HG02973 (cell line): ENCODE results near the gene MAP3K9.

Source experiments
- ATAC-seq: cut with Tn5 transposase; IDR thresholded peaks from one replicate; pipeline ENCODE4 v1.9.1; 2021; ENCODE audit warnings: moderate library complexity; ENCODE audit not compliant: unreplicated experiment

MAP3K9 gene

GRCh38 chr14:70821584-70822529 is 12.5 kb upstream of the MAP3K9 start:
- ATAC-seq, result no peak

GRCh38 chr14:70816525-70816924 is 7.2 kb upstream of the MAP3K9 start:
- ATAC-seq, result no peak

- no peak for ATAC-seq
Measured at GRCh38 chr14:70814466-70814865, 5.2 kb upstream of the MAP3K9 start.

GRCh38 chr14:70812124-70812818 is 3.0 kb upstream of the MAP3K9 start:
- no peak for ATAC-seq

GRCh38 chr14:70811578-70811977 is 2.3 kb upstream of the MAP3K9 start:
- no peak for ATAC-seq

- ATAC-seq, result no peak
Measured at GRCh38 chr14:70811050-70811449, 1.7 kb upstream of the MAP3K9 start.

GRCh38 chr14:70810621-70811020 is 1.3 kb upstream of the MAP3K9 start:
- no peak for ATAC-seq

- ATAC-seq, result peak; percentile 7
Measured at GRCh38 chr14:70808416-70809224, 693 bp downstream of the MAP3K9 start.

GRCh38 chr14:70807898-70808415 is 1.4 kb downstream of the MAP3K9 start:
- no peak for ATAC-seq

- ATAC-seq, result no peak
Measured at GRCh38 chr14:70804556-70805162, 4.7 kb downstream of the MAP3K9 start.

- peak; percentile 68 for ATAC-seq
Measured at GRCh38 chr14:70803321-70804310, 5.7 kb downstream of the MAP3K9 start.

- ATAC-seq, result no peak
Measured at GRCh38 chr14:70802379-70802778, 6.9 kb downstream of the MAP3K9 start.

GRCh38 chr14:70801836-70802235 is 7.5 kb downstream of the MAP3K9 start:
- no peak for ATAC-seq

GRCh38 chr14:70796551-70796950 is 12.8 kb downstream of the MAP3K9 start:
- ATAC-seq, result no peak

GRCh38 chr14:70794294-70794693 is 15.0 kb downstream of the MAP3K9 start:
- ATAC-seq, result no peak

GRCh38 chr14:70793637-70794036 is 15.7 kb downstream of the MAP3K9 start:
- no peak for ATAC-seq

GRCh38 chr14:70792939-70793338 is 16.4 kb downstream of the MAP3K9 start:
- no peak for ATAC-seq

GRCh38 chr14:70791971-70792370 is 17.3 kb downstream of the MAP3K9 start:
- no peak for ATAC-seq

GRCh38 chr14:70789961-70790360 is 19.4 kb downstream of the MAP3K9 start:
- ATAC-seq, result no peak
